GM12878 (cell line): Measurements from ENCODE around the gene NEDD8. TPM values are rescaled to one million over a fixed set of nuclear protein-coding genes. Genes with fewer than 3 reads are reported as not detected.

Experiments used
- ATAC-seq: fragments of 200-7000 bp; cut with Tn5 transposase; 3 replicates; pipeline ENCODE4 v1.9.1; 2020; ENCODE audit warnings: mild to moderate bottlenecking, moderate library complexity
- BruUV-seq: library from RNA; stranded (reverse); fragments of 400-500 nt; replicated peaks from 2 replicates; lab custom pipeline; 2021; lab: Mats Ljungman, UMichigan
- CTCF ChIA-PET: fragments of 300-600 bp; sonication (Branson Sonifier 250); formaldehyde crosslinking; extraction: SDS; loops from one replicate; lab custom pipeline; 2021; ENCODE audit warnings: inconsistent platforms; lab: Yijun Ruan, JAX
- POLR2A ChIA-PET: fragments of 350-600 bp; formaldehyde crosslinking; extraction: SDS; loops from one replicate; lab custom pipeline; 2021; ENCODE audit warnings: inconsistent platforms; lab: Charles Lee
- RAD21 ChIA-PET: fragments of 300-600 bp; sonication (Branson Sonifier 250); formaldehyde crosslinking; loops from one replicate; lab custom pipeline; 2023; ENCODE audit warnings: antibody characterized with exemption; ENCODE audit not compliant: unreplicated experiment; lab: Charles Lee
- SMC1A ChIA-PET: fragments of 300-600 bp; sonication (Branson Sonifier 250); formaldehyde crosslinking; loops from one replicate; lab custom pipeline; 2023; ENCODE audit not compliant: unreplicated experiment, uncharacterized antibody; lab: Charles Lee
- DNase-seq: peaks from one replicate; pipeline ENCODE4 v3.0.0-alpha.2; 2011; ENCODE audit warnings: low read depth, low spot score
- FAIRE-seq: peaks from 3 replicates; lab custom pipeline; 2011; peaks lifted over from hg19 to GRCh38; lab: Jason Lieb, UNC
- H2AFZ ChIP-seq: 2 replicates; pipeline ENCODE4 v1.6.0; 2011; ENCODE audit warnings: low read depth, low read length, control low read depth; ENCODE audit not compliant: control insufficient read depth
- H3K27ac ChIP-seq: 2 replicates; pipeline ENCODE4 v1.5.1; 2011; ENCODE audit warnings: control low read depth; ENCODE audit not compliant: control insufficient read depth, insufficient read depth
- H3K27me3 ChIP-seq, 2 experiments: replicated peaks in 1 of 2; 2 replicates each; pipeline versions ENCODE4 v1.6.0 to v1.6.1; 2011; ENCODE audit warnings: low read length in 1 of 2; ENCODE audit not compliant: control insufficient read depth in 2 of 2, insufficient read depth in 2 of 2
- H3K36me3 ChIP-seq, 2 experiments: 2 replicates each; pipeline ENCODE4 v1.5.1; 2011; ENCODE audit warnings: low read length in 1 of 2; ENCODE audit not compliant: control insufficient read depth in 2 of 2, insufficient read depth in 2 of 2
- H3K4me1 ChIP-seq: 2 replicates; pipeline ENCODE4 v1.6.1; 2011; ENCODE audit warnings: mild to moderate bottlenecking, low read length, moderate library complexity, mixed read lengths; ENCODE audit not compliant: control insufficient read depth, insufficient read depth
- H3K4me2 ChIP-seq: 2 replicates; pipeline ENCODE4 v1.6.0; 2011; ENCODE audit warnings: control low read depth; ENCODE audit not compliant: control insufficient read depth, insufficient read depth
- H3K4me3 ChIP-seq: fragments of 200-600 bp; sonication (generic); 2 replicates; pipeline ENCODE4 v1.5.1; 2016
- H3K79me2 ChIP-seq: 2 replicates; pipeline ENCODE4 v1.6.0; 2011; ENCODE audit warnings: low read length; ENCODE audit not compliant: control insufficient read depth, insufficient read depth
- H3K9ac ChIP-seq: 2 replicates; pipeline ENCODE4 v1.8.0; 2011; ENCODE audit warnings: low read length, control low read depth, mixed read lengths; ENCODE audit not compliant: control insufficient read depth, insufficient read depth
- H3K9me3 ChIP-seq: replicated peaks from 3 replicates; pipeline ENCODE4 v1.5.1; 2011; ENCODE audit warnings: mild to moderate bottlenecking, low read length; ENCODE audit not compliant: control insufficient read depth, insufficient read depth
- H4K20me1 ChIP-seq: 2 replicates; pipeline ENCODE4 v1.6.0; 2011; ENCODE audit not compliant: control insufficient read depth, insufficient read depth
- CBFB ChIP-seq: IDR thresholded peaks from 2 replicates; pipeline ENCODE4 v1.6.1; 2016; ENCODE audit warnings: antibody characterized with exemption, low read depth
- EGR1 ChIP-seq, 2 experiments: IDR thresholded peaks; 1 replicate in 1 of 2; 2 replicates in 1 of 2; pipeline ENCODE4 v1.6.1; 2011 to 2012; ENCODE audit warnings: low read depth in 2 of 2, low read length in 2 of 2, borderline replicate concordance in 1 of 2, mild to moderate bottlenecking in 1 of 2, moderate library complexity in 1 of 2
- LARP7 ChIP-seq: fragments of 450-650 bp; IDR thresholded peaks from 2 replicates; pipeline ENCODE4 v1.6.1; 2017; ENCODE audit warnings: mild to moderate bottlenecking
- NKRF ChIP-seq: fragments of 450-650 bp; conservative IDR thresholded peaks from 2 replicates; pipeline ENCODE4 v1.6.1; 2017; ENCODE audit warnings: mild to moderate bottlenecking, moderate library complexity
- NR2F1 ChIP-seq: fragments of 450-650 bp; conservative IDR thresholded peaks from 2 replicates; pipeline ENCODE4 v1.6.1; 2017; ENCODE audit warnings: mild to moderate bottlenecking
- SPI1 ChIP-seq: IDR thresholded peaks from 2 replicates; pipeline ENCODE4 v1.6.1; 2011; ENCODE audit warnings: low read depth, mild to moderate bottlenecking, low read length, moderate library complexity, borderline replicate concordance; ENCODE audit not compliant: insufficient read depth
- TCF7 ChIP-seq: IDR thresholded peaks from 2 replicates; pipeline ENCODE4 v1.6.1; 2014; ENCODE audit warnings: antibody characterized with exemption, borderline replicate concordance
- ZBTB33 ChIP-seq: fragments of 450-650 bp; IDR thresholded peaks from 2 replicates; pipeline ENCODE4 v1.6.1; 2017; ENCODE audit warnings: mild to moderate bottlenecking
- ZZZ3 ChIP-seq: IDR thresholded peaks from 2 replicates; pipeline ENCODE4 v1.6.1; 2011; ENCODE audit warnings: low read depth; ENCODE audit not compliant: control insufficient read depth, insufficient read length
- WGBS: methylation state at CpG from one replicate; pipeline ENCODE4 v1.1.6; 2016; ENCODE audit warnings: low lambda C conversion rate; ENCODE audit not compliant: insufficient replicate concordance, insufficient coverage; ENCODE audit errors: missing lambda C conversion rate; 5-methylcytosine and 5-hydroxymethylcytosine counted together
- in situ Hi-C: fragments of 300-500 bp; cut with MboI; formaldehyde crosslinking; loops from 9 replicates; pipeline ENCODE4 v1.14.3; 2018; ENCODE audit warnings: mixed read lengths
- intact Hi-C: fragments of 100-400 bp; cut with micrococcal nuclease; formaldehyde crosslinking; loops from one replicate; pipeline ENCODE4 v1.14.2; 2022; ENCODE audit not compliant: unreplicated experiment
- polyA plus RNA-seq, 11 experiments: library from polyadenylated mRNA; depleted of rRNA in 4 of 11; unstranded in 6 of 11; stranded (reverse) in 5 of 11; fragments of >200 nt; fragmentation: Nextera tagmentation in 4 of 11; fragmentation: Illumina TruSeq in 1 of 11; extraction: Ambion mirVana in 4 of 11; extraction: Trizol in 1 of 11; gene quantifications; 1 replicate in 1 of 11; 2 replicates in 10 of 11; pipeline versions ENCODE4 v1.2.1 to v1.2.3, GENCODE V29; 2011 to 2016; ENCODE audit warnings: inconsistent platforms in 2 of 11, missing spikeins in 2 of 11, low read depth in 1 of 11
- total RNA-seq, 4 experiments: library from RNA; depleted of rRNA in 3 of 4; stranded (reverse); fragments of >200 nt in 3 of 4; fragmentation: Illumina TruSeq in 1 of 4; extraction: Trizol in 1 of 4; gene quantifications; 2 replicates each; pipeline versions ENCODE4 v1.2.1 to v1.2.3, GENCODE V29; 2013 to 2021

Gene NEDD8
- total and polyA plus RNA-seq, 10 of the 15 experiments (the other 5 are each of a cell fraction or from before 2014, with no cell fraction given), result 164 to 991 (median 300) TPM

- intact Hi-C loops (loop anchor here (2.0 kb wide), 1 partner anchor 107 kb away; no protein-coding TSS in a partner anchor), in situ Hi-C loops (no loop called here)
- ChIA-PET SMC1A (interaction anchor here (0.9 to 1.5 kb wide), 5 partner anchors 28 to 119 kb away, joined by 3 to 11 read pairs (median 5); partner anchors contain the start of genes CIDEB, DCAF11, IRF9 and NRL), CTCF (interaction anchor here (0.6 to 2.2 kb wide), 8 partner anchors 14 to 1815 kb away, joined by 3 to 9 read pairs (median 6); partner anchors contain the start of genes CHMP4A, CIDEB, IRF9 and TINF2), RAD21 (interaction anchor here (0.6 to 2.8 kb wide), 12 partner anchors 24 to 132 kb away, joined by 3 to 13 read pairs (median 4); partner anchors contain the start of genes CHMP4A, CIDEB, DCAF11 and DHRS1), POLR2A (interaction anchor here (1.0 to 3.0 kb wide), 8 partner anchors 14 to 241 kb away, joined by 3 to 28 read pairs (median 6); partner anchors contain the start of genes CHMP4A, CIDEB, IRF9 and PSME2)
- H3K9me3 ChIP-seq, result no peaks in the 10 kb centered on the region
- H3K4me1 ChIP-seq, result peaks cover 4% of the 10 kb centered on the region; the same call in 1 of the 2 replicates
- TF ChIP-seq ZZZ3 (no peak), EGR1 (IDR thresholded peaks at IDR 0.05; ENCODE audit: borderline replicate concordance in 1 of 2, low read depth in 2 of 2, low read length in 2 of 2) (no peak), NKRF (no peak), LARP7 (no peak), SPI1 (no peak), TCF7 (no peak), CBFB (no peak), ZBTB33 (no peak), NR2F1 (no peak)
- no peak for DNase-seq
- no peaks in the 10 kb centered on the region for H4K20me1 ChIP-seq
- H3K9ac ChIP-seq, result no peak overlapping the region
- no peak for FAIRE-seq
- peak overlapping the region; percentile 17; the same call in 1 of the 2 replicates for H3K27ac ChIP-seq
- over 99% methylated on average over 9 of the region's 9 CpGs for WGBS
- H3K27me3 ChIP-seq, result no peaks in the 10 kb centered on the region
- ATAC-seq, result no peak
- H3K4me2 ChIP-seq, result peak overlapping the region; percentile 78
- peaks cover 12 to 19% of the 10 kb centered on the region in 2 experiments for H3K36me3 ChIP-seq
- no peak overlapping the region for H2AFZ ChIP-seq
- peaks cover 28% of the 10 kb centered on the region for H3K79me2 ChIP-seq
- no peak overlapping the region for H3K4me3 ChIP-seq
- no TSS peak for BruUV-seq
These were observed 42.7 kb downstream of the NEDD8 start for GRCh38 chr14:24189460-24189859.
